SJCRH30 (cell line): ENCODE measurements around the gene DDB1. TPM values are rescaled to one million over a fixed set of nuclear protein-coding genes. Genes with fewer than 3 reads are reported as not detected.

ENCODE experiments used
- DNase-seq, 2 experiments: peaks; one replicate each; pipeline ENCODE4 v3.0.0-alpha.2; 2015 to 2020
- H3K27ac ChIP-seq: fragments of 250-450 bp; sonication (Bioruptor Pico); 2 replicates; pipeline ENCODE4 v1.5.1; 2020; ENCODE audit warnings: mild to moderate bottlenecking, moderate library complexity
- H3K27me3 ChIP-seq: fragments of 250-450 bp; sonication (Bioruptor Pico); 2 replicates; pipeline ENCODE4 v1.5.1; 2020; ENCODE audit warnings: mild to moderate bottlenecking, moderate library complexity
- H3K36me3 ChIP-seq: fragments of 250-450 bp; sonication (Bioruptor Pico); 2 replicates; pipeline ENCODE4 v1.5.1; 2020; ENCODE audit warnings: mild to moderate bottlenecking, moderate library complexity
- H3K4me1 ChIP-seq: fragments of 250-450 bp; sonication (Bioruptor Pico); 2 replicates; pipeline ENCODE4 v1.5.1; 2020; ENCODE audit warnings: mild to moderate bottlenecking, moderate library complexity
- H3K4me3 ChIP-seq: fragments of 250-450 bp; sonication (Bioruptor Pico); 2 replicates; pipeline ENCODE4 v1.5.1; 2020; ENCODE audit warnings: mild to moderate bottlenecking, moderate library complexity
- H3K9me3 ChIP-seq: fragments of 250-450 bp; sonication (Bioruptor Pico); replicated peaks from 2 replicates; pipeline ENCODE4 v1.5.1; 2020; ENCODE audit warnings: mild to moderate bottlenecking, moderate library complexity
- total RNA-seq: library from RNA; depleted of rRNA; stranded (reverse); fragments of >200 nt; shearing (Covaris generic); gene quantifications from 2 replicates; pipeline ENCODE4 v1.2.3, GENCODE V29; 2014

DDB1 gene
- total RNA-seq, 1 experiment from 2014 or later = 209 TPM

GRCh38 chr11:61361741-61362541, 29.0 kb upstream of the DDB1 start, which contains the start of the genes CYB561A3 and TMEM138:
Gene CYB561A3, minus strand, starts transcription at chr11:61361882. Its CDS starts 5,169 bp downstream, at chr11:61356713.
Gene TMEM138, plus strand, starts transcription at chr11:61362374. Its CDS starts 2,017 bp downstream, at chr11:61364391.
- Histone ChIP-seq H3K36me3 (peaks cover 29% of the 10 kb centered on the region), H3K9me3 (no peaks in the 10 kb centered on the region), H3K27me3 (no peaks in the 10 kb centered on the region), H3K4me3 (peak within 1 kb of the TSS; percentile 83), H3K4me1 (no peaks in the 10 kb centered on the region), H3K27ac (peak within 1 kb of the TSS; percentile 98)
- DNase-seq = peak; percentile 94

- Histone ChIP-seq H3K36me3 (peaks cover 23% of the 10 kb centered on the region), H3K4me1 (no peaks in the 10 kb centered on the region), H3K4me3 (peak overlapping the region; percentile 83), H3K27me3 (no peaks in the 10 kb centered on the region), H3K27ac (peak overlapping the region; percentile 98), H3K9me3 (no peaks in the 10 kb centered on the region)
- DNase-seq = no peak
Observed at GRCh38 chr11:61361237-61361740, 28.4 kb upstream of the DDB1 start.

DNA sequence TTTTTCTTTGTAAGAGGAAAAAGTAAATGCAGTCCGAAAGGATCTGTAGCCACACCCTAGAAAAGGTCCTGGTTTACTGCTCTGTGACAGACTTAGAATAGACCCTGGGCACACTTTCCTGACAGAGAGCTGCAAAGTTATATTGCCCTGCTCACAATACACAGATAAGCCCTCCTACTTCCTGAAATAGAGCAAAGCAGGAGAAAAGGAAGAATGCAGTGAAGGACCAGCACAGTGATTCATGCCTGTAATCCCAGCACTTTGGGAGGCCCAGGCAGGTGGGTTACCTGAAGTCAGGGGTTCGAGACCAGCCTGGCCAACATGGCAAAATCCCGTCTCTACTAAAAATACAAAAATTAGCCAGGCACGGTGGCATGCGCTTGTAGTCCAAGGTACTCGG, 26.6 kb upstream of the DDB1 start:
- no peaks in the 10 kb centered on the region for H3K9me3 ChIP-seq
- peaks cover 12% of the 10 kb centered on the region for H3K36me3 ChIP-seq
- H3K4me3 ChIP-seq = no peak overlapping the region
- no peaks in the 10 kb centered on the region for H3K27me3 ChIP-seq
- no peak overlapping the region for H3K27ac ChIP-seq
- DNase-seq = no peak
- H3K4me1 ChIP-seq = no peaks in the 10 kb centered on the region

DNA sequence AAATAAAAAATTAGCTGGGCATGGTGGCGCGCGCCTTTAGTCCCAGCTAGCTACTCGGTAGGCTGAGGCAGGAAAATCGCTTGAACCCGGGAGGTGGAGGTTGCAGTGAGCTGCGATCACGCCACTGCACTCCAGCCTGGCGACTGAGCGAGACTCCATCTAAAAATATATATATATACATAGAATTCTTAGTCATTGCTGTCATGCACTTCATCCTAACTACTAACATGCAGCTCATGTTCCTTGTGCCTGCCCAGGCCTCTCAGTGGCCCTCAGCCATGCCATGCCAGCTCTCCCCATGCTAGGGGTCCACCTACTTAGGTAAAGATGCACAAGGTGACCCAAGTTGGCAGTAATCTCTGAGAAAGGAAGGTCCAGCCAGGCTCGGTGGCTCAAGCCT, 25.7 kb upstream of the DDB1 start:
- H3K27me3 ChIP-seq = no peaks in the 10 kb centered on the region
- no peak overlapping the region for H3K27ac ChIP-seq
- H3K36me3 ChIP-seq = peaks cover 2% of the 10 kb centered on the region; the same call in 1 of the 2 replicates
- H3K4me1 ChIP-seq = no peaks in the 10 kb centered on the region
- H3K4me3 ChIP-seq = no peak overlapping the region
- H3K9me3 ChIP-seq = no peaks in the 10 kb centered on the region
- DNase-seq = no peak

- H3K27me3 ChIP-seq = no peaks in the 10 kb centered on the region
- H3K4me1 ChIP-seq = no peaks in the 10 kb centered on the region
- no peaks in the 10 kb centered on the region for H3K9me3 ChIP-seq
- no peak overlapping the region for H3K27ac ChIP-seq
- no peaks in the 10 kb centered on the region for H3K36me3 ChIP-seq
- H3K4me3 ChIP-seq = no peak overlapping the region
- no peak for DNase-seq
Observed at GRCh38 chr11:61357894-61358239, 25.0 kb upstream of the DDB1 start.

- Histone ChIP-seq H3K4me1 (no peaks in the 10 kb centered on the region), H3K27ac (no peak overlapping the region), H3K4me3 (no peak overlapping the region), H3K36me3 (no peaks in the 10 kb centered on the region), H3K27me3 (no peaks in the 10 kb centered on the region), H3K9me3 (no peaks in the 10 kb centered on the region)
- no peak for DNase-seq
Observed at GRCh38 chr11:61357233-61357893, 24.5 kb upstream of the DDB1 start.

GRCh38 chr11:61356706-61357105, 23.8 kb upstream of the DDB1 start:
- Histone ChIP-seq H3K9me3 (no peaks in the 10 kb centered on the region), H3K27ac (no peak overlapping the region), H3K27me3 (no peaks in the 10 kb centered on the region), H3K36me3 (no peaks in the 10 kb centered on the region), H3K4me3 (no peak overlapping the region), H3K4me1 (no peaks in the 10 kb centered on the region)
- no peak for DNase-seq

DNA sequence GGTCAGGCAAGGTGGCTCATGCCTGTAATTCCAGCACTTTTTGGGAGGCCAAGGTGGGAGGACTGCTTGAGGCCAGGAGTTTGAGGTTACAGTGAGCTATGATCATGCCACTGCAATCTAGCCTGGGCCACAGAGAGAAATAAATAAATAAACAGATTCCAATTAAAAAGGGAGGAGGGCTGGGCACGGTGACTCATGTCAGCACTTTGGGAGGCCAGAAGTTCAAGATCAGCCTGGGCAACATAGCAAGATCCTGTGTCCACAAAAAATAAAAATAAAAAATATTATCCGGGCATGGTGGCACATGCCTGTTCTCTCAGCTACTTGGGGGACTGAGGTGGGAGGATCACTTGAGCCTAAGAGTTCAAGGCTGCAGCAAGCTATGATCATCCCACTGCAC, 21.3 kb upstream of the DDB1 start:
- Histone ChIP-seq H3K4me1 (no peaks in the 10 kb centered on the region), H3K4me3 (no peak overlapping the region), H3K9me3 (no peaks in the 10 kb centered on the region), H3K27me3 (no peaks in the 10 kb centered on the region), H3K27ac (no peak overlapping the region), H3K36me3 (no peaks in the 10 kb centered on the region)
- DNase-seq = no peak

DNA sequence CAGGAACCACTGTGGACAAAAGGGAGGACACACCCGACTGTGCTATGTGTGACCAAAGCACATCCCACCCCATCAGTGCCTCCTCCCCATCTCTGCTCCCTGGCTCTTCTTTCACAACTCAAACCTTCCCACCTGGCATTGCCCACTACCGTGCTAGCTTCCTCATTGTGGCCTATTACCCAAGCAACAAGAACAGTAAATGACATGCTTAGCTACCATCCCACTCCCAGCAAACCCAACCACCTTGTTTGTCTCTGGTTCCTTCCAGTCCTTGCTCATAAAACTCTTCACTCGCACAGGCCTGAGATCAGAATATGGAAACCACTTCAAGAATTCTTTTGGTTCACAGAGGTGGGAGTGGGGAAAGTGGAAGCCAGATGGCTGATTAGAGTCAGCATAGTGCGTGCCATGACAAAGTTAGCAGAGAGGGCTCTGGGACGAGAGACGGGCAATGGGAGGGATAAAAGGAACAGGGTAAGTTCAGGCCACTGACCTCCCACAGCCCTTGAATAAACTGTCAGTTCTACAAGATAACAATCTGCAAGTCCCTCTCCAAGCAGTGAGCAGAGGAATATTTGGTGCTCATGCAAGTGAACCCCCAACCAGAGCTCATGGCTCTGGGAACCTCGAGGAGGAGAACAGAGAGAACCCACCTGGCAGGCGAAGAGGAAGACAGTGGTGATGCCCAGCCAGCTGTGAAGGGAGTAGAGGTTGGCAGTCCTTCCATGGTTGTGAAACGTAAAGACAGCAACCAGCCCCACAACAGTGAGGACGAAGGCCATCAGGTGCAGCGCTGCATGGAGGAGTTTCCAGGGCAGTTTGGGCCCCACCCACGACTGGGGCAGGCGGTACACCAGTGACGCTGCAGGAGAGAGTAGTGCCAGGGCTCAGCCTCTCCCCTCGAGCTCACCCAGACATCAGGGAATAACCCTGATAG, 20.5 kb upstream of the DDB1 start:
- DNase-seq = no peak
- Histone ChIP-seq H3K4me3 (no peak overlapping the region), H3K4me1 (no peaks in the 10 kb centered on the region), H3K9me3 (no peaks in the 10 kb centered on the region), H3K27ac (no peak overlapping the region), H3K36me3 (no peaks in the 10 kb centered on the region), H3K27me3 (no peaks in the 10 kb centered on the region)

- Histone ChIP-seq H3K4me3 (no peak overlapping the region), H3K36me3 (no peaks in the 10 kb centered on the region), H3K9me3 (no peaks in the 10 kb centered on the region), H3K4me1 (no peaks in the 10 kb centered on the region), H3K27ac (no peak overlapping the region), H3K27me3 (no peaks in the 10 kb centered on the region)
- no peak for DNase-seq
Observed at GRCh38 chr11:61352038-61352437, 19.1 kb upstream of the DDB1 start.

GRCh38 chr11:61350803-61351202, 17.9 kb upstream of the DDB1 start:
- Histone ChIP-seq H3K27me3 (no peaks in the 10 kb centered on the region), H3K27ac (no peak overlapping the region), H3K4me3 (no peak overlapping the region), H3K4me1 (no peaks in the 10 kb centered on the region), H3K36me3 (no peaks in the 10 kb centered on the region), H3K9me3 (no peaks in the 10 kb centered on the region)
- no peak for DNase-seq

DNA sequence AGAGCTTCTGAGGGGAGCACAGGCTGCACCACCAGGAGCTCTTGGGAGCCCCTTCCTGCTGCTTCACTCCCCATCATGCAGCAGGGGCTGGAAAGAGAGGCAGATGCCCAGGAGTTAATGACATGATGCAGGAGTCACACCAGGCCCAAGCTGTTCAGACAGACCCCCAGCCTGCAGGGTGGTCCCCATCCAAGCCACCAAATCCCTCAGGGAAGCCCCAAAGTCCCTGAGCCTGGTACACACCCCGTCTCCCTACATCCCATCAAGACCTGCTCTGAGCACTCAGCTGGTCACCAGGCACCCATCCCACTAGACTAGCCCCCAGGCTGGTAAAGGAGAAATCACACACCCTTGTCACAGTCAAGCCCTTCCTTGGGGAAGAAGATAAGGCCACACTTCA, 17.4 kb upstream of the DDB1 start:
- Histone ChIP-seq H3K27ac (no peak overlapping the region), H3K4me3 (no peak overlapping the region), H3K36me3 (no peaks in the 10 kb centered on the region), H3K4me1 (no peaks in the 10 kb centered on the region), H3K27me3 (no peaks in the 10 kb centered on the region), H3K9me3 (no peaks in the 10 kb centered on the region)
- no peak for DNase-seq

DNA sequence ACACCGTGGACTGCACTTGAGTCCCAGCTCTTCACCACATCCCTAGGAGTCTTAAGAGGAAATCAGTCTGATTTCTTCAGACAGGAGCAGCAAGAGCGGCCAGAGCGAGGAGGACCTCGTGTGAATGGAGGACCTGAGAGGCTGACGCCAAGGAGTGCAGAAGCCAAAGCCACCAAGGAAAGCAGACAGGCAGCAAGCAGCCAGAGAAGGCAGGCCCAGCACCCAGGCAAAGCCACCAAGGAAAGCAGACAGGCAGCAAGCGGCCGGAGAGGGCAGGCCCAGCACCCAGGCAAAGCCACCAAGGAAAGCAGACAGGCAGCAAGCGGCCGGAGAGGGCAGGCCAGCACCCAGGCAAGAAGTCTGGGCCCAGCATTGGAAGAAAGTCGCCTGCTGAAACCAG, 17.0 kb upstream of the DDB1 start:
- DNase-seq = no peak
- no peaks in the 10 kb centered on the region for H3K36me3 ChIP-seq
- no peak overlapping the region for H3K27ac ChIP-seq
- no peaks in the 10 kb centered on the region for H3K27me3 ChIP-seq
- H3K9me3 ChIP-seq = no peaks in the 10 kb centered on the region
- no peaks in the 10 kb centered on the region for H3K4me1 ChIP-seq
- no peak overlapping the region for H3K4me3 ChIP-seq

DNA sequence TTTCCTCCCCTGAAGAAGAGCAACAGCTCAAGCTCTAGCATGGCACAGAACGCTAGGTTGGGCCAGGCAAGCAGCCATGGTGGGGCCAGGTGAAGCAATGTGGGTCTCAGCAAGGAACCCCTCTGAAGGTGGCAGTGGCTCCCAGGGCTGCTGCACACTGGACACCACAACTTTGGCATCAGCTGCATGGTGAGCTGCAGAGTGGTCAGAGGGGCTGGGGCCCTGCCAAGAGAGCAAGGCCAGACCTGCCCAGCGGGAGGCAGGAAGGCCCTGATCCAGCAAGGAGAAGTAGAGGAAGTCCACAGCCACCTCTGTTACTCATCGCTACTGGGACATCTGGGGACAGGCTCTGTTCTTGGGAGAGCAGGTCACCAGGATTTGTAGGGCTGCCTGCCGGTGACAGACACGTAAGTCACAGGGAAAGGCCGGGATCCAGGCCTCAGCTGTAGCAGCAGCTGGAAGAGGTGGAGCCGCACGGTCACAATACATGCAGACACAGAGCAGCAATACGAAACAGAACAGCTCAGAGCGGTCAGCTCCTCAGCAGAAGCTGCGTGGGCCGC, 16.4 kb upstream of the DDB1 start:
- Histone ChIP-seq H3K27me3 (no peaks in the 10 kb centered on the region), H3K27ac (no peak overlapping the region), H3K9me3 (no peaks in the 10 kb centered on the region), H3K4me3 (no peak overlapping the region), H3K4me1 (no peaks in the 10 kb centered on the region), H3K36me3 (no peaks in the 10 kb centered on the region)
- DNase-seq = no peak
